ENCODE measurements around the gene HOMER2.

GRCh38 chr15:82916161-82916952 lies 36.2 kb downstream of the HOMER2 start:
- no peak for TF ChIP-seq POLR2A (IDR thresholded peaks at IDR 0.05; ENCODE audit: low read length)
- TF ChIP-seq GATA1 (IDR thresholded peaks at IDR 0.05; ENCODE audit: low read depth, low read length): no peak
